ENCODE results near the gene SLC22A1.
"Not testable (repeated sequence)": the region's sequence is repeated elsewhere in the genome, so short reads cannot be mapped to it uniquely, and the experiment has no call there.

The SLC22A1 gene

DNA sequence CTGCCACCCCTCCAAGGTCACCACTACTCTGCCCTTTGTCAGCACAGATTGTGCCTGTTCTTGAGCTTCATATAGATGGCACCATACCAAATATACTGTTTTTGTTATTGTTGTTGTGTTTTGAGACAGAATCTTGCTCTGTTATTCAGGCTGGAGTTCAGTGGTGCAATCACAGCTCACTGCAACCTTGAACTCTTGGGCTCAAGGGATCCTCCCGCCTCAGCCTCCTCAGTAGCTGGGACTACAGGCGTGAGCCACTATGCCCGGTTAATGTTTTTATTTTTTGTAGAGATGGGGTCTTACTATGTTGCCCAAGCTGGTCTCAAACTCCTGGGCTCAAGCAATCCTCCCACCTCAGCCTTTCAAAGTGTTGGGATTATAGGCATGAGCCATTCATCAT is 18.9 kb downstream of the SLC22A1 start:
- DNase-seq, result not testable (repeated sequence)

DNA sequence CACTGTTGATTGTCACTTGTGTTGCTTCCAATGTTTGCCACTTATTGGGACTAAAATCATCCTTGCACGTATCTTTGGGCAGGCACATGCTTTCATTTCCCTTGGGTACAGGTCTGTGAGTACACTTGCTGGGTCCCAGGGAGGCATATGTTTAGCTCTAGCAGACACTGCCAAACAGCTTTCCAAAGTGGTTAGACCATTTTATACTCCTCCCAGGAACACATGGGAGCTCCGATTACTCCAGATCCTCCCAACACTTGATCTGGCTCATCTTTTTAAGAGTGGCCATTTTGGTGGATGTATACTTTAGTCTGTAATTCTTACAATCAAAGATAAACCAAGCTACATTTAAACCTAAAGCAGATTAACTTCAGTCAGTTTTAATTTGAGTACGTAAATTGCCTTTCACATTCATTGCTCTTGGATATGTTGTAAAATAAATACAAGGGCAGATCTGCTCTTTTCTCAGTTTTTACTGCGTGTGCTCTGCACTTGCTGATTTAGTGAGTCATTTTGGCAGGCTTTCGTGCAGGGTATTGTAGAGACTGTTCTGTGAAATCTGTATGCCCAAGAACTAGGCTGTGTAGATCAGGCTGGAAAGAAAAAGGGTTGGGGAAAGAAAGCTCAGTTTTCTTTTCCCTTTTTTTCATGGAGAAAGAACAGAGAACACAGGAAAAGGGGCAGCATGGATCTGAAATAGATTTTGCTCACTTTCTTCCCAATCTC is 19.5 kb downstream of the SLC22A1 start:
- no peak for DNase-seq

DNA sequence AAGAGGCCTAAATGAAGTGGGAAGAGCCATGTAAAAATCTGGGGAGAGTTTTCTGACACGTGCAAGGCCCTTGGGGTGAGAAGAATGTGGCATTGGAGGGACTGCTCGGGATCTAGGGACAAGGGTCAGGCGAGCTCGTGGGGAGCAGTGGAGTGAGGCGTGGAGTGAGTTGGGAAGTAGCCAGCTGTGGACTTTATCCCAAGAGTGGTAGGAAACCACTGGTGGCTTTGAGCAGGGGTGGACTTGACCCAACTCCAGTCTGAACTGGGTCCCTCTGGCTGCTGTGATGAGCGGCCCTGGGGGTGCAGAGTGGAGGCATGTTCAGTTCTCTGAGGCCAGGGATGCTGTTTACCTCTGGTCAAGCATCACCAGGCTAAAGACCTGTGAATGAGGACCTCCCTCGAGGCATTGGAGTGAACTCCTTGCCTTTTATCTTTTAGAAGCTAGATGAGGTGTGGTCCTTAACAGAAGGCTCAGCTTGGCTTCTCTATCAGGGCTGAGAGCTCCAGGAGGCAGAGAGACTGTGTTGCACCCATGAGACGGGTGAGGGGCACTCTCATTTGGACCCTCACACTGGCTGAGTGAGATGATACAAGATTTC is 20.6 kb downstream of the SLC22A1 start:
- no peak for DNase-seq

DNA sequence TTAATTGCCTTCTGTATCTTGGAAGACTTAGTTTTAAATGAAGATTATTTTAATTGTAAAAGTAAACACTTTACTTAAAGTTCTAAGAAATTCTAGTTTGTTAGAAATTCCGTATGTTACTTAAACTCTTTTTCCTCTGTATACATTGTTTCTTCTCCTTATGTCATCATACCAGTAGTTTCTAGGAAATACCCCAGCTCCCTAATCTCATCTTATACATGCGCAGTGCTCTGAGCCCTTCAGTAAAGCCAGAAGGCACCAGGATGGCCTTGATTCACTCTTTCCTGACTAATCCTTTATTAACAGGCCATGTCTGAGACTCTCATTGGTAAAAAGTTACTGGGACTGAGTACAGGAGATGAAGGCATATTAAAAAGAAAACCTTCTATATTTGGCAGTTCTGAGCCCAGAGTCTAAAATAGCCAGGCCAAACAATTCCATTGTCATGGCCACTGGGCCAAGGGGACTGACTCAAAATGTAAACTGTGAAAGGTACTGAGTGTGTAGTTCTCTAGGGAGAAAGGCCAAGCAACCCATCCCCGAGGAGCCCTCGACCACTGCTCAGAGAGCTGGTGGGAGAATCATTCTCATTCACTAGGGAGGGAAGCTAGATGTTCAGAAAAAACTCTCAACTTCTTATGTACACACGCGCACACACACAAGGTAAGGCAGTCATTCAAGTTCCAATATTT is 25.0 kb downstream of the SLC22A1 start:
- no peak for DNase-seq

DNA sequence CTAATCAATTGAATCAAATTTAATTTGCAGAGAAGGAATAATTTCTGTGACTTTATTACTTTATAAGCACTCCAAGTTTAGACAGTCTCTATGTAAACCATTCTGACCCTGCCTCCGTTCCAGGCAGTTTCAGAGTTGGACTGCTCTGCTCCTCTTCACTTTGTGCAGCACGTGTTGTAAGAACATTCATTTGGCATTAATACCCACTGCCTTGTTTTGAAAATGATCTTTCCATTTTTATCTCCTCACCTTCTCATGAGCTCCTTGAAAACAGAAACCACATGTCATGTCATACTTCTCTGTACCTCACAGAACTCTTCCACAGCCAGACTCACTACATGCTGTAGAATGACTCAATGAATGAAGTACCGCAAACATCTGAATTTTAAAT is 25.5 kb downstream of the SLC22A1 start:
- DNase-seq, result no peak

DNA sequence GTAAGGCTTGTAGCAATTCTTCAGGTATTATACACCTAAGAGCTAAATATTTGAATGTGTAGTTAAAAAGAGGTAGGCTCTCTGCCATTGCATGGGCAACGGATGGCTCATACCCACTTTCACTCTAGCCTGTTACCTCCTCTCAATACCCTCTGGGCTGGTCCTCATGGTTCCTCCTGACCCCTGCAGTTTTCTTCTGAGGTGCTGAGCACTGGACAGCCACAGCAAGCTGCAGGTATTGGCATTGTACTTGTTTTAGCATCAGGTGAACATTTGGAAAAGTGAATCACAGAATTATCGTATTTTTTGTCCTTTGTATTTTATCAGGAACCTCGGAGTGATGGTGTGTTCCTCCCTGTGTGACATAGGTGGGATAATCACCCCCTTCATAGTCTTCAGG is 32.9 kb downstream of the SLC22A1 start:
- DNase-seq, result no peak

DNA sequence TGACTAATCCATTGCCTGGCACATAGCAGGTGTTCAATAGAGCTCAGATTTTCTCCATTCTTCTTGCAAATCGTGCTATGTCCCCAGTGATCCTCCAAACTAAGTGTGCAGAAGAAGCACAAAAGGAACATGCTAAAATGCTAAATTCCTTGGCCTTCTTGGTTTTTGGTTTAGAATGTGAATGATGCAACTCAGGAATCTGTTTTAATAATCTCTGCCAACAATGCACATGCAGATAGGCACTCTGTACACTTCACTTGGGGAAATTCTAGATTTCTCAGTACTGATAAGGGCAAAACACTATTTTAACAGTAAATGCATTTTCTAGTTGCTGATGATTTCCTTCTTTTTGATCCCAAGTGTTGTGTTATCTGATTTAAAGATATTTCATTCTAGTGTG is 35.2 kb downstream of the SLC22A1 start:
- DNase-seq, result no peak

DNA sequence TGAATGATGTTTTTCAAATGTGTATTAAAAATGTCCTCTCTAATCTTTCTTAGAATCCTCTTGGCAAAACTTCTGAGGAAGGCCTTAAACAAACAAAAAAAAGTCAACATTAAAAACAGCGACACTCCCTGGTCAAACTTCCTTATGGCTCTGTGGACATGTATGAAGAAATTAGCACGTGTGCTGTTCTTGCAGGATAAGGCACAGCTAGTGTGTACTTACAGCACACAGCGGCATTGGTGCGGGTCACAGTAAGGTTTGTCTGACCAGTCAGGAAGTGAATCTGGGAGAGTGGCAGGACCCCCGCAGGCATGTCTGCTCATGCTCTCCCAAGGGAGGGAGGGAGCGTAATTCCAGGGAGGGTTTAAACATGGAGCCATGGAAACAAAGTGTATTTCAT is 38.8 kb downstream of the SLC22A1 start:
- no peak for DNase-seq

DNA sequence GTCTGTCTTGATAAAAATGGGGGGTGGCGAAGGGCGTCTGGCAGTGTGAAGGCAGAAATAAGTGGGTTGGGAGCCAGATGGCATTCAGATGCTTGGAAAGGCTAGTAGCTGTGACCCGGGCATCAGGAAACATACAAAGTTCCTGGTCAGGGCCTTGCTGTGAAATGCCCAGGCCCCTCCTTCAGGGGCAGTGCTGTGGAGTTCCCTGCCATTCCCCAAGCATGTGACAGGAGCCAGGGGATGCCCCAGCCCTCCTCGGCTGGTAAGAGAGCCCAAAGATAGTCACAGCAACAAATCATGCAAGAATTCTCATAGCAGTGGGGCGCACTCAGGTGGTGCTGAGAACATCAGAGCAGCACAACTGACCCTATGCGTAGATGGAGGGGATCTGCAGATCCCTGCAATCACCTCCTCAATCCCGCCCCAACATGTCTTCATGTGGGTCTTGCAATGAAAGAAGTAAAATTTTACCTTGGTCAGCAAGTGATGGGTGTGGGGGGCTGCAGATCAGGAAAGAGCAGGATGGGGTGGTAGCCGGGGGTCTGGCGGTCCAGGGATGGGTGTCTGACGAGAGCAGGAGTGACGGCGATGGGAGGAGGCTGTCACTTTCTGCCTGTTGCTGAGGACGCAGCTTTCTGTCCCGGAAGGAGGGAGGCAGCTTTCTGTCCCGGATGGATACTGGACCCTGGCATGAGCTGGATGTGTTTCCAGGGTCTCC is 39.5 kb downstream of the SLC22A1 start:
- DNase-seq, result no peak

DNA sequence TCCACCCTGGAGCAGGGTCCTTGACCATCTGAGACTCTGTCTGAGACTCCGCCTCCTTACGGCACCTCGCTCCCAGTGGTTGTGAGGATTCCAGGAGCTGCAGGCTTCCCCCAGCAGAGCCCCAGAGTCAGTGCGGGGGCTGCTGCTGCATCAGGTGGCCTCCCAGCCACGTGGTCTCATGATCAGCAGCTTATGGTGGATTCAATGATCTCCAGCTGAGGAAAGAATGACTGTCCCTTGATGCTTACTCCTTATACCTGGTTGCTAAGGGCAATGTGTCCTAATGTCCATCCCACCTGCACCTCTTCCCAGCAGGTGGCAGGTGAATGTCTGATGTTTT is 40.0 kb downstream of the SLC22A1 start:
- DNase-seq, result no peak

DNA sequence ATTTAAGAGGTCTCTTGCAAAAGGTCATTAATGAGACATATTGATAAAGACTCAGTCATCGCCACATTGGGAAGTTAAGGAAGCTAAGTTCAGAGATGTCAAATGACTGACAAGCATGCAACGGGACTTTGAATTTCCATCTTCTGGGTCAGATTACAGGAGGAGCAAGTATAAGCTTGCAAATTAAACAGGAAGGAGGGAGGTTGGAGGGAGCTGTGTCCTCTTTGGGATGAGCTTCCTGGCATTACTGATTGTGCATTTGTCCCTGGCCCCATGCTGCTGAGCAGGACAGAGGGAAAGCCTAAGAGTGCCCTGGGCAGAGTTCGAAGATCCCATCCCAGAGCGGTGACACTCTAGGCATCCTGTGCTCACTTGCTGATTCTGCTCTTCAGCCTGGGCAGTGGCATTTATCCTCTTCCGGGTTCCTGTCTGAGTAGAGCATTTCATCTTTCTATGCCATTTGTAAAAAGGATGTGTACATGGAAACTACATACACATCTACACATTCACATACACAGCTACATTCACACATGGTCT is 40.5 kb downstream of the SLC22A1 start:
- DNase-seq, result no peak

DNA sequence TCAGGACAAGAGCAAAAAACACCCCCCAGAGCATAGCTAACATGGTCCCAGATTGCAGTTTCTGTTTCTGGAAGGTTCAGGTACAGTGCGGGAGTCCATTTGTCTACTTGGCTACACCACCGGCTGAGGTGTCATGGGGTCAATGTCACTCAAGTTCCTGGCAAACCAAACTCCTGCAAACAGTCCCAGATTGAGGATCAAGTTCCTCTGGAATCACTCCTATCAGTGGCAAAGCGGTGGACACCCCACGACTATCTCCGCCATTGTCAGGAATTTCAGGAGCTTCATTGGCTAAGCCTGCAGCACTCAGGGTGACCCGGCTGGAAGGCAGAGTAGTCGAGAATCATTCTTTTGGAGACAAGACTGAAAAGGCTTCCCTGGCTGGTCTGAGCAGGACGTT is 41.8 kb downstream of the SLC22A1 start:
- DNase-seq, result no peak

DNA sequence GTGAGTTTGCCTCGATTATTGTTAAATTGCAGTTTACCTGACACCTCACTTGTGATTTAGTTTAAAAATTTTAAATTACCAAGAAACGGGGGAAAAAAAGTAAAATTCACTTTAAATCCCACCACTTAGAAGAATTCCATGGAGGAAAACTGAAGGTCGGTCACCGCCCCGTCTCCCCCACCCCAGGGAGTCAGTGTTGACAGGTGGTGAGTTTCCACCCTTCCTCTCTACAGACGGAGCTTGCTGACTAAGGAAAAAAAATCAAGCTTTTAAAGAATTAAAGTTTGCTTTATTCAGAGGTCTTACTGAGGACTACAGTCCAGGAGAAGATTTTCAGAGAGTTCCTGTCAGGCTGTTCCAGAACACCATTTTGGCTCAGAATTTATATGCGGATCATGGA is 42.3 kb downstream of the SLC22A1 start:
- no peak for DNase-seq

DNA sequence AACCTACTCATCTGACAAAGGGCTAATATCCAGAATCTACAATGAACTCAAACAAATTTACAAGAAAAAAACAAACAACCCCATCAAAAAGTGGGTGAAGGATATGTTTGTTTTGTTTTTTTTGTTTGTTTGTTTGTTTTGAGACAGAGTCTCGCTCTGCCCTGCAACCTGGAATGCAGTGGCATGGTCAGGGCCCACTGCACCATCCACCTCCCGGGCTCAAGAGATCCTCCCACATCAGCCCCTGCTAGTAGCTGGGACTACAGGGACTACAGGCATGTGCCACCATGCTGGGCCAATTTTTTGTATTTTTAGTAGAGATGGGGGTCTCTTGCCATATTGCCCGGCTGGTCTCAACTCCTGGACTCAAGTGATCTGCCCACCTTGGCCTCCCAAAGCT is 44.3 kb downstream of the SLC22A1 start:
- DNase-seq, result not testable (repeated sequence)

DNA sequence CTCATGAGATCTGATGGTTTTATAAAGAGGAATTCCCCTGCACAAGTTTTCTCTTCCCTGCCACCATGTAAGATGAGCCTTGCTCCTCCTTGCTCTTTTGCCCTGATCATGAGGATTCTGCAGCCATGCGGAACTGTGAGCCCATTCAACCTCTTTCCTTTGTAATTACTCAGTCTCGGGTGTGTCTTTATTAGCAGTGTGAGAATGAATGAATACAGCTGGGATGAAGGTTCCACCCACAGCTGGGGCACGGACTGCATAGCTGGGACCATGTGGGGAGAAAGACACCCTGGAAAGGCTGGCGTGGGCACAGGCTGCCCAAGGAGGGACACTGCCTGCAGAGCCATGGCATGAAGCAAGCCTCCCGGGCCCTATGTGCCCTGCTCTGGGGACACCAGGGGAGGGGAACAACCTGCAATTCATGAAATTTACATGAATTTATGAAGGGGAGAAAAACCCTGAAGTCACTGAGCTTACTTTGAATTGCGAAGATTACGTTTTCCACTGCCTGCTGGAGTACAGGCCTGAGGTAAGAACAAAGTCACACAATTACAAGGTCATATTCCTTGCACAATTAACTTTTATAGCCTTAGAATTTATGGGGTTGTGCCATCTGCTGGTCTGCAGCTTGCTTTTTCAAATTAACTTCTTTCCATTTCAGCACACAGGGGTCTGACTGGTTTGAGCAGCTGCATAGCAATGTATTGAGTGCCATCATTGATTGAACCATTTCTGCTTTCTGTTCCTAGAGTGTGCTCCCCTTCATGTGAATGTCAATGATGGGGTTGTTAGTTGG is 46.2 kb downstream of the SLC22A1 start:
- no peak for DNase-seq

DNA sequence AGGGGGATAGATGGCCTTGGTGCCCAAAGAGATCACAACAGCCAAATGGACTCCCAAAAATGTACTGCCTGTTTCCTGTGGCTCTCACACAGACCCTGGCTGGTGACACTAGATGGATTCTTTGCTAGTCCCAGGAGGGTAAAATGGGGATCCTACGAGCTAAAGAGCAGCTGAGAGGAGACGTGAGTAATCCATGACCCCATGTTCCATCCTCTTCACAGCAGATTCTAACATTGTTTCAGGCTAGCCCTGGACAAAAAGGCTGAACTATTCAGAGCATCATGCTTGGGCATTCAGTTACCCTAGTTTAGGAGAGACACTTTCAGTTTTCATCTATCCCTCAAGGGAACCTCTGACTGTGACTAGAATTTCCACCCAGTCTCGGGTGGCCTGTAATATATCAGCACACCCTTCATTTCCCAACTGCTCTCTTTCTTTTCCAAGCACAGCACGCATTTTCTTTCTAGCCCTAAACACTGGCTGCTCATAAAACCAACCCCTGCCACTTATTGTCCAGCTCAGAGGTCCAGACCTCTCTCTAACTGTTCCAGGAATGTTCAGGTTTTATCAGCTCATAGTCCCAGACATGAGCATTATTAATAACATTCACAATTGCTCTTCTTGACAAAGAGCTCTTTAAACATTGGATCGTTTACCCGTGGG is 48.5 kb downstream of the SLC22A1 start:
- no peak for DNase-seq

DNA sequence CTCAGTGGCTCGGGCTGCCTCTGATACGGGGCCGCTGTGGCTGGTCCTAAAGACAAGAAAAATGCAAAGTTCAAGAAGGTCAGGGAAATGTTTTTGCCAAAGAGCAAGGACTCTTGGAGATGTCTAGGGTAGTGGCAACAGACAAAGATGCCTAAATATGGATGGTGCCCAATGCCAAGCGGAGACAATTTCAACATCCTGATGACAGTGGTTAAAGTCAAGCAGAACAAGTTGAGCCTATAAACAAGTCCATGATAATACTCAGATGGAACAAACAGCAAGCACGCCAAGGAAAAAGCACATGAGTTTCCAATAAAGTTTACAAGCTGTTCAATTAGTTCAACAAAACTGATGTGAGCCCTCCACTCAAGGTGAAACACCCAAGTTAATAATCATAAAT is 51.1 kb downstream of the SLC22A1 start:
- DNase-seq, result no peak

DNA sequence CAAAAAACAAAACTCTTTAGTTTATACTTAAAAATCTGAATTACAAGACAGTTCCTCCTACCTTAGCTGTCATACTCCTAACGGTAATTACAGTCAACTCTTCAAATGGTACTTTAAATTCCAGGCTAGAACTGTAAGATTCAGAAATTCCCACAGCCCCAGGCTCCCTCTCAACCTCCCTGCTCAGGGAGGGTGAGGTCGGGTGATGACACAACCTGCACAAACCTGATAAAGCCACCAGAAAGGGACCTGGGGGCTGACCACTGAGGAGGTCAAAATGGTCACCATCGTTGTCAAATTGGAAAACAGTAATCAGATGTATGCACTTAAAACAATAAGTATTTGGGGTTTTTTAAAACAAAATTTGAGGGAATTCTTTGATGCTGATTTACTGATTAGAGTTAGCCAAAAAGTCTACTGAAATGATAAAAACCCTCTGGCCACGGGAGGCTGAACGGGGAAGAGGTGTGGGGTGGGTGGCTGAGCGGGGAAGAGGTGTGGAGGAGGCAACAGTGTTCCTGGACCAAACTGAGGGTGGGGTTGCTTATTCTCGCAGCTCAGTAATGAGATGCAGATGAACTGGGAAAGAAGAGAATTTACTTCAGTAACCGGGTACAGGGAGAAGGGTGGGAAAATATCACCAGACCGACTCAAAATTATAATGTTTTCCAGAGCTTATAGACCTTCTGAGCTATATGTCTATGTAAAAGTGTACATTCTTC is 52.4 kb downstream of the SLC22A1 start:
- no peak for DNase-seq

DNA sequence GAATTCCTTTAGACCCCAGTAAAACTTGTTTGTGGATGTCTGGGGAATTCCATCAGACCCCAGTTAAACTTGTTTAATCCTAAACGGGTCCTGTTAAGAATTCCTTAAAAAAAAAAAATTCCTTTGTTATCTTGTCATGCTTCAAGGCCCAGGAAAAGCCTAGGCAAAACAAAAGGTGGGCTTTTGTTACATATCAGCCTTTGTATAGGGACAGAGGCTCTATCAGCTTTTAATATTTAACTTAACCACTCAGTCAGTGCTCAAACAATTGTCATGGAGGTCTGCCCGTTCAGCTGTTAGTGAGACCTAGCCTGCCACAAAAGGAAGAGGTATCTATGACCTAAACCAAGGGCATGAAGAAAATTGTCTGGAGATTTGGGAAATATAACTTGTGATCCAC is 53.1 kb downstream of the SLC22A1 start:
- no peak for DNase-seq

DNA sequence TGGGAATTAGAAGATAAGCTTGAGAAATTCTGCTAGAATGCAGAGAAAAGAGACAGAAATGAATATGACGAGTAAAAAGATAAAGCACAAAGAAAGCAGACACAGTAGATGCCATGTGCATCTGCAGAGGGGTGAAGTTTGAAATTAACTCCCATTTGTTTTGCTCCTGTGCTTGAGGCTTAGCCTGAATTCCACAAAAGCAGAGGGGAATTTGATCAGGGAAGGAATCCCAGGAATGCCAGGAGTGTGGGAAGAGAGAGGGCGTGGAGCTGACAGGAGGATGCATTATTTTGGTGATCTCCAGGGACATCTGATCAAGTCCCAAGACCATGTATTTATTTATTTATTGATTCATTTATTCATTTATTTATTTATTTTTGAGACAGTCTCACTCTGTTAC is 55.6 kb downstream of the SLC22A1 start:
- DNase-seq, result no peak

DNA sequence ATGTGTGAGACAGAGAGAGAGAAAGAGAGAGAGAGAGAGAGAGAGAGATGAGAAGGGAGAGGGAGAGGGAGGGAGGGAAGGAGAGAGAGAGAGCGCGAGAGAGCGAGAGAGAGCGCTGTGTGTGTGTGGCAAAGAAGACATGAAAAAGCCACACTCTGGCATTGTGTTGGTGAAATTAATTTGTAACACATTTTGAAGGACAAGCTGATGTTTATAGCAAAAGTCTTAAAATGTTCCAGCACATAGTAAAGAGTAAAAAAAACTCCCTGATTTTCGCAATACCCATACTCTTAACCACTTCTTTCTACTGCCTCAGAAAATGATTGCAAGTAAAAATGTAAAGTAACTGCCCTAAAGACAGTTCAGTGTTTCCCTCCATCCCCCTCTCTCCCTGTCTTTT is 56.7 kb downstream of the SLC22A1 start:
- no peak for DNase-seq

DNA sequence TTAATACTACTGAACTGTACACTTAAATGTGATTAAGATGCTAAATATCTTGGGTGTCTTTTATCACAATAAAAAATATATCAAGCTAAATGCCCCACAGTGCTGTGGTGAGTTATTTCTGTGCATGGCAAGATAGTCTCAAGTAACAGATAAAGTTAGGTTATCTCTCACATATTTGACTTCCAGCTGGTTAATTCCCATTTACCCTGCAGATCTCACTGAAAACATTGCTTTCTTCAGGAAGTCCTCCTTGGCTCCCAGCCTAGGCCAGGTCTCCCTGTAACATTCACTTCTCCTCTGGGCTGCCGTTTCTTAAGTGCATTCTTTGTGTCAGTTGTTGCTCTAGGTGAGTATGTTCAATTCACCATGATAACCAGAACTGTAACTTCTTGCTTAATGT is 59.1 kb downstream of the SLC22A1 start:
- no peak for DNase-seq

Data from NCI-H2107 (cell line).